Measurements from ENCODE around the gene SDS.

GRCh38 chr12:113387631-113388030 lies 16.1 kb downstream of the SDS start:
- TF ChIP-seq CTCF (IDR thresholded peaks at IDR 0.05), result no peak
- no peak for TF ChIP-seq POLR2A (IDR thresholded peaks at IDR 0.05)
- TF ChIP-seq POLR2AphosphoS5 (IDR thresholded peaks at IDR 0.05; ENCODE audit: insufficient read depth in 1 of 2, low read depth in 1 of 2), result no peak

Data from vagina (tissue), 2 donors.